ENCODE data around the gene SLC47A2.

The SLC47A2 gene

GRCh38 chr17:19683117-19683516 lies 33.3 kb downstream of the SLC47A2 start:
- in situ Hi-C loops (cut with MboI; ENCODE audit: low sequenced_read_pairs, unreplicated experiment) = no loop called here

GRCh38 chr17:19678581-19679453 lies 37.6 kb downstream of the SLC47A2 start:
- no peak for DNase-seq (ENCODE audit: low spot score)
- in situ Hi-C loops (cut with MboI; ENCODE audit: low sequenced_read_pairs, unreplicated experiment) = no loop called here
- no peak for TF ChIP-seq CTCF (IDR thresholded peaks at IDR 0.05; ENCODE audit: borderline replicate concordance, control extremely low read depth, extremely low read depth, insufficient read depth, missing control alignments)

More at GRCh38 chr17:19683117-19683516, 33.3 kb downstream of the SLC47A2 start:
- no peak for DNase-seq (ENCODE audit: low spot score)
- no peak for TF ChIP-seq CTCF (IDR thresholded peaks at IDR 0.05; ENCODE audit: borderline replicate concordance, control extremely low read depth, extremely low read depth, insufficient read depth, missing control alignments)

GRCh38 chr17:19677736-19678379 lies 38.5 kb downstream of the SLC47A2 start:
- TF ChIP-seq CTCF (IDR thresholded peaks at IDR 0.05; ENCODE audit: borderline replicate concordance, control extremely low read depth, extremely low read depth, insufficient read depth, missing control alignments) = no peak
- in situ Hi-C loops (cut with MboI; ENCODE audit: low sequenced_read_pairs, unreplicated experiment) = no loop called here
- DNase-seq (ENCODE audit: low spot score) = no peak

GRCh38 chr17:19676896-19677295 lies 39.5 kb downstream of the SLC47A2 start:
- in situ Hi-C loops (cut with MboI; ENCODE audit: low sequenced_read_pairs, unreplicated experiment) = no loop called here
- TF ChIP-seq CTCF (IDR thresholded peaks at IDR 0.05; ENCODE audit: borderline replicate concordance, control extremely low read depth, extremely low read depth, insufficient read depth, missing control alignments) = no peak
- no peak for DNase-seq (ENCODE audit: low spot score)

- in situ Hi-C loops (cut with MboI; ENCODE audit: low sequenced_read_pairs, unreplicated experiment) = no loop called here
- TF ChIP-seq CTCF (IDR thresholded peaks at IDR 0.05; ENCODE audit: borderline replicate concordance, control extremely low read depth, extremely low read depth, insufficient read depth, missing control alignments) = no peak
- DNase-seq (ENCODE audit: low spot score) = no peak
Measured at GRCh38 chr17:19673623-19674022, 42.8 kb downstream of the SLC47A2 start.

- no peak for TF ChIP-seq CTCF (IDR thresholded peaks at IDR 0.05; ENCODE audit: borderline replicate concordance, control extremely low read depth, extremely low read depth, insufficient read depth, missing control alignments)
- in situ Hi-C loops (cut with MboI; ENCODE audit: low sequenced_read_pairs, unreplicated experiment) = no loop called here
- DNase-seq (ENCODE audit: low spot score) = no peak
Measured at GRCh38 chr17:19672009-19672750, 44.2 kb downstream of the SLC47A2 start.

All from GM13976 (cell line).